Gastrocnemius medialis (tissue), 4 donors: Measurements from ENCODE around the gene ANKRD13B. TPM values are rescaled to one million over a fixed set of nuclear protein-coding genes. Genes with fewer than 3 reads are reported as not detected.

Experiments used
- ATAC-seq, 2 donors: fragments of 150-250 bp; one replicate each; pipeline ENCODE4 v1.9.1; 2016
- DNase-seq, 2 donors: peaks; one replicate each; pipeline ENCODE4 v3.0.0-alpha.2; 2019
- H3K27ac ChIP-seq, 4 donors: fragments of 200-600 bp; sonication (generic); 1 replicate in 1 of 4; 2 replicates in 3 of 4; pipeline ENCODE4 v1.5.1; 2016 to 2018; ENCODE audit warnings: mild to moderate bottlenecking in 2 of 4, moderate library complexity in 1 of 4
- H3K27me3 ChIP-seq, 3 donors: fragments of 200-600 bp; sonication (generic) in 2 of 3; 1 replicate in 1 of 3; 2 replicates in 2 of 3; pipeline versions ENCODE4 v1.5.1 to v1.6.0; 2016 to 2019; ENCODE audit warnings: mild to moderate bottlenecking in 1 of 3, moderate library complexity in 1 of 3
- H3K36me3 ChIP-seq, 2 donors: fragments of 200-600 bp; sonication (generic) in 1 of 2; one replicate each; pipeline ENCODE4 v1.5.1; 2017 to 2018
- H3K4me1 ChIP-seq, 2 donors: fragments of 200-600 bp; sonication (generic) in 1 of 2; one replicate each; pipeline ENCODE4 v1.5.1; 2016 to 2017; ENCODE audit warnings: mild to moderate bottlenecking in 2 of 2
- H3K4me3 ChIP-seq, 4 donors: fragments of 200-600 bp; sonication (generic) in 3 of 4; 1 replicate in 1 of 4; 2 replicates in 3 of 4; pipeline ENCODE4 v1.5.1; 2016 to 2019; ENCODE audit warnings: mild to moderate bottlenecking in 2 of 4
- H3K9me3 ChIP-seq, 3 donors: fragments of 200-600 bp; sonication (generic) in 2 of 3; 1 replicate in 1 of 3; 2 replicates in 2 of 3; pipeline ENCODE4 v1.5.1; 2016 to 2019
- POLR2A ChIP-seq, 2 donors: fragments of 450-650 bp; IDR thresholded peaks; one replicate each; pipeline ENCODE4 v1.6.1; 2017; ENCODE audit warnings: antibody characterized with exemption in 2 of 2, mild to moderate bottlenecking in 2 of 2, moderate library complexity in 2 of 2
- in situ Hi-C, 4 donors: fragments of 200-750 bp; cut with MboI; loops; one replicate each; pipeline versions ENCODE4 v1.15.0 to v1.8.0; 2017; ENCODE audit warnings: low sequenced_read_pairs in 4 of 4
- intact Hi-C: fragments of 100-400 bp; cut with DNase I; formaldehyde crosslinking; loops from one replicate; pipeline ENCODE4 v1.15.1; 2023; ENCODE audit warnings: low total_unique reads
- total RNA-seq, 4 donors: library from RNA; depleted of rRNA; stranded (reverse); fragments of >200 nt; gene quantifications; one replicate each; pipeline versions ENCODE4 v1.1.0 to v1.2.3, GENCODE V29; 2016
- TF ChIP-seq, protein P1 (sequence below), 5 experiments: fragments of 450-650 bp in 3 of 5; fragments of 200-600 bp in 2 of 5; sonication (generic) in 2 of 5; IDR thresholded peaks in 4 of 5; conservative IDR thresholded peaks in 1 of 5; 1 replicate in 4 of 5; 2 replicates in 1 of 5; pipeline ENCODE4 v1.5.1; 2016 to 2019; ENCODE audit warnings: antibody characterized with exemption in 5 of 5, mild to moderate bottlenecking in 3 of 5, moderate library complexity in 3 of 5

ANKRD13B gene
- total RNA-seq, 4 donors from 2014 or later: 8.2 to 11.5 (median 9.2) TPM

DNA sequence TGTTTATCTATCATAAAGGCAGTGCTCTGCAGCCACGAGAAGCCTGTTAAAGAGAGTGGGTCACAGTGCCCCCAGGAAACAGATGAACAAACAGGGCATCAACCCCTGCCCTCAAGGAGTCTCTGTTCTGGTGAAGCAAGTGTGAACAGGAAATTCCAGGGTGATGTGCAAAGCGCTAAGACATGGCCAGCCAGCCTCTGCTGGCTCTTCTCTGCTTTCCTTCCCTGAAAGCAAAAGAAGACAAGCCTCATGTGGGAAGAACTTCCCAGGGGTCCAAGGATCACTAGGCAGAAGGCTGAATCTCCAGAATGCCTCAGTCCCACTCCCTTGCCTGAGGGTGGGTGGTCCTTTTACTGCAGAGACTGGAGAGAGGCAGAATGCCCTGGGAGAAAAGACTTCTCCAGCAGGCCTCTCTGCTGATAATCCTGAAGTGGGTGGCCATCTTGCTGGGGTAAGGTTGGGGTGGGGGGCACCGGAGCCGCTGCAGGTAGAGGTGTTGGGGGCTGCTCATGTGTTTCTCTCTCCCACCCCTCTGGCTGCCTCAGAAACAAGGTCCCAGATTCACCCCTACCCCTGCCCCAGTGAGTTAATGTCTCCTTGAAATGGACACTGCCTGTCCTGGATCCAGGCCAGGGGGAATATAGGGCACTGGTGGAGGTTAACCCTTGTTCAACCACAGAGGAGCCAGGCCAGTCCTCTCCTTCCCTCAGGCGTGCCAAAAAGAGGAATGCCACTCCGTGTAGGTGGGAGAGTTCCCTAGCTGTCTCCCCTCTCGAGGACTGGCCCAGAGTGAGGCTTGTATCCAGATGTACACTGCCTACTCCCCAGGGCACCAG, 2.4 kb downstream of the ANKRD13B start:
- ATAC-seq (no peak), DNase-seq (no peak)
- in situ Hi-C loops: loop anchor here in 1 of 4 donors (25.0 kb wide), 1 partner anchor 342 kb away; the partner anchor contains the start of genes EFCAB5 and SSH2
- Histone ChIP-seq H3K4me3 (no peak overlapping the region), H3K36me3 (no peaks in the 10 kb centered on the region), H3K4me1 (peaks cover 30 to 35% of the 10 kb centered on the region in 2 donors), H3K9me3 (no peaks in the 10 kb centered on the region), H3K27me3 (no peaks in the 10 kb centered on the region), H3K27ac (no peak overlapping the region)
- TF ChIP-seq POLR2A (IDR thresholded peaks at IDR 0.05): no peak
- TF ChIP-seq, protein P1, sequence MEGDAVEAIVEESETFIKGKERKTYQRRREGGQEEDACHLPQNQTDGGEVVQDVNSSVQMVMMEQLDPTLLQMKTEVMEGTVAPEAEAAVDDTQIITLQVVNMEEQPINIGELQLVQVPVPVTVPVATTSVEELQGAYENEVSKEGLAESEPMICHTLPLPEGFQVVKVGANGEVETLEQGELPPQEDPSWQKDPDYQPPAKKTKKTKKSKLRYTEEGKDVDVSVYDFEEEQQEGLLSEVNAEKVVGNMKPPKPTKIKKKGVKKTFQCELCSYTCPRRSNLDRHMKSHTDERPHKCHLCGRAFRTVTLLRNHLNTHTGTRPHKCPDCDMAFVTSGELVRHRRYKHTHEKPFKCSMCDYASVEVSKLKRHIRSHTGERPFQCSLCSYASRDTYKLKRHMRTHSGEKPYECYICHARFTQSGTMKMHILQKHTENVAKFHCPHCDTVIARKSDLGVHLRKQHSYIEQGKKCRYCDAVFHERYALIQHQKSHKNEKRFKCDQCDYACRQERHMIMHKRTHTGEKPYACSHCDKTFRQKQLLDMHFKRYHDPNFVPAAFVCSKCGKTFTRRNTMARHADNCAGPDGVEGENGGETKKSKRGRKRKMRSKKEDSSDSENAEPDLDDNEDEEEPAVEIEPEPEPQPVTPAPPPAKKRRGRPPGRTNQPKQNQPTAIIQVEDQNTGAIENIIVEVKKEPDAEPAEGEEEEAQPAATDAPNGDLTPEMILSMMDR (IDR thresholded peaks at IDR 0.05 in 4 of 5, conservative IDR thresholded peaks at IDR 0.05 in 1 of 5): no peak
- intact Hi-C loops: no loop called here

DNA sequence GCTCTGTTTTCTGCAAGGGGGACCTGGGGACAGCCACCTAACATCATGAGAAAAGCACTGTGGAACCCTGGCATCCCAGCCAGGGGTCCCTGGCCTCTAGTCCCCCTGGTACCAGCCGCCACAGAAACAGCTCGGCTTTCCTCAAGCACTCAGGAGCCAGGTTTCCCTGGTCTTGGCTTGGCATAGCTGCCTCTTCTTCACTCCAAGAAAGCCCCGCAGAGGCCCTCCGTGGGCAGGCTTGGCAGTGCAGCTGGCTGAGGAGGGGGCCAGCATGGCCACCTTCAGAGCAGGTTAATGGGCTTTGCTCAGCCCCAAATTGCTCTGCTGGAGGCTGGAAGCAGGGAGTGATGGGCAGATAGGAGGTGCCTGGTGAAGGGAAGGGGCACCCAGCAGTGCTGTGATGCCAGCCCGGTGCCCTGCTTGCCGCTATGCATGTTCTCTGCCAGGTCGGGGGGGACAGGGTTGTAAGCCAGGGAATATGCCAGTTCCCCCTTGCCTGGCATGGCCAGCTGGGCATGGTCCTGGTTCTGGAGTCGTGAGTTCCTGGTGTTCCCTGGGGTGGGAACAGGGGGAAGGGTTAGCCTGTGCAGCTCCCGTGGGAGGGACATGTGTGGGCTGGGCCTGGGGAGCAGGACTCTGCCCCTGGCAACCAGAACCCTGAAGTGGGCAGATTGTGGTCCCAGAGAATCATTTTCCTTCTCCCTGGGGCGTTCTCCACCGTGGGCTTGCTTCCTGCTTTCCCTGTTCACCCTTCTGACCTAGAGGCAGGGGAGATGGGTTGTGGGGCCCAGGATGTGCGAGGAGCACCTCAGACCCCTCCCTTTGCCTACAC, 3.2 kb downstream of the ANKRD13B start:
- no peak for DNase-seq
- TF ChIP-seq POLR2A (IDR thresholded peaks at IDR 0.05): no peak
- TF ChIP-seq, protein P1 (IDR thresholded peaks at IDR 0.05 in 4 of 5, conservative IDR thresholded peaks at IDR 0.05 in 1 of 5): no peak
- in situ Hi-C loops: loop anchor here in 1 of 4 donors (25.0 kb wide), 1 partner anchor 341 kb away; the partner anchor contains the start of genes EFCAB5 and SSH2

DNA sequence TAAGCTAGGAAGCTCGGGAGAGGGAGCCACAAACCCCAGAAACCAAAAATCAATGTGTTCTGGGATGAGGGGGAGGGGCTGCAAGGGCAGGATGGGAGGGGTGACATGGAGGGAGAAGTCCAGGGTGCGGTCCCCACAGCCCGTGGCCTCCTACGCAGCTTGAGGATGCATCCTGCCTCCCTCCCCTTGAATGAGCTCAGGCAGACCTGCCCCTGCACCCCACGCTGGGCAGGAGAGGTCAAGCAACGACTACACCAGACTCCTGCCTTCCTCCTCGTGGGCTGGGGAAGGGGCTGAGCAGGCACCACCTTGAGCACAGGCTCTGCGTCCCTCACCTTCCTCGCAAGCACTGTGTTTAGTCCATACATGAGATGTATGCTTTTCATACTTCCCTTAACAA, 3.9 kb downstream of the ANKRD13B start:
- H3K27me3 ChIP-seq: no peaks in the 10 kb centered on the region
- H3K36me3 ChIP-seq: no peaks in the 10 kb centered on the region
- no peak for DNase-seq
- ATAC-seq: no peak
- H3K9me3 ChIP-seq: no peaks in the 10 kb centered on the region
- in situ Hi-C loops (loop anchor here in 1 of 4 donors (25.0 kb wide), 1 partner anchor 340 kb away; the partner anchor contains the start of genes EFCAB5 and SSH2), intact Hi-C loops (no loop called here)
- H3K4me1 ChIP-seq: peaks cover 16 to 20% of the 10 kb centered on the region in 2 donors
- no peak overlapping the region for H3K4me3 ChIP-seq
- H3K27ac ChIP-seq: no peak overlapping the region
- no peak for TF ChIP-seq POLR2A (IDR thresholded peaks at IDR 0.05)
- TF ChIP-seq, protein P1 (IDR thresholded peaks at IDR 0.05 in 4 of 5, conservative IDR thresholded peaks at IDR 0.05 in 1 of 5): no peak

More for the DNA sequence above, 3.2 kb downstream of the ANKRD13B start:
- Histone ChIP-seq H3K4me3 (no peak overlapping the region), H3K27me3 (no peaks in the 10 kb centered on the region), H3K9me3 (no peaks in the 10 kb centered on the region), H3K4me1 (peaks cover 22 to 26% of the 10 kb centered on the region in 2 donors), H3K36me3 (no peaks in the 10 kb centered on the region), H3K27ac (no peak overlapping the region)
- no peak for ATAC-seq
- intact Hi-C loops: no loop called here

DNA sequence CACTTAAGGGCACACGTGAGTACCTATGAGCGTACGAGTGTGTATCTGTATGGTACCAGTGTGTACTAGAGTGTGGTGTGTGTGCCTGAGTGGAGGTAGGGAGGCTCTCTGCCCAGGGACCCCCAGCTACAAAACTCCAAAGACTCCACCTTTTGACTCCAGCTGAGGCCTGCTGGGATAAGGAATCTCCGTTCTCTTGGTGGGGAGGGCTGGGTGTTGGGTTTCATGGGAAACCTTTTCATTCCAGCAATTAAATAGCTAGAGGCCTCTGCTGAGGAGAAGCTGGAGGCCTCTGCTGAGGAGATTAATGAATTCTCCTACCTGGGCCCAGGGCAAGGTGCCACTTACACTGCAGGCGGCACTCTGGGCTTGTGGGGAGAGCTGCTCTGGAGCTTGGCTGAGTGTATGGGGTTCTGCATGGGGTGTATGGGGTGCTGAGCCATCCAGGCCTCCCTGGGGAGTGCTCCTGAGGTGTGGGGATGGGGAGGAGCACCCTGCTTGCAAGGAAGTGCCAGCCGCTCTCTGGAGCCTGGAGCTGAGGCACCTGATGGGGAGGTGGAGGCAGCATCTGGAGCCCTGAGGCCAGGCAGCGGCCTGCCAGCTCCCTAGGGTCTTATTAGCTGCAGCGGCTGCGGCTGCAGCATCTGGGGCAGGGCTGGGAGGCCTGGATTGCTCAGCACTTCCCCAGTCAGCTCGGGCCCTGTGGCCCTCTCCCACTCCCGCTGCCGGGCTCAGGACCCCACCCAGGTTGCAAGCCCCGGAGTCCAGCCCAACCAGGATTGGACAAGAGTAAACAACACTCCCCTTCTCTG, 4.6 kb downstream of the ANKRD13B start:
- no peaks in the 10 kb centered on the region for H3K27me3 ChIP-seq
- TF ChIP-seq POLR2A (IDR thresholded peaks at IDR 0.05): no peak
- TF ChIP-seq, protein P1 (IDR thresholded peaks at IDR 0.05 in 4 of 5, conservative IDR thresholded peaks at IDR 0.05 in 1 of 5): no peak
- DNase-seq: no peak
- no peaks in the 10 kb centered on the region for H3K36me3 ChIP-seq
- in situ Hi-C loops: loop anchor here in 1 of 4 donors (25.0 kb wide), 1 partner anchor 340 kb away; the partner anchor contains the start of genes EFCAB5 and SSH2
- H3K9me3 ChIP-seq: no peaks in the 10 kb centered on the region
- peaks cover 8 to 12% of the 10 kb centered on the region in 2 donors for H3K4me1 ChIP-seq
- intact Hi-C loops: no loop called here
- no peak overlapping the region for H3K27ac ChIP-seq
- ATAC-seq: no peak
- H3K4me3 ChIP-seq: no peak overlapping the region
